ENCODE results near the gene CRYAB.
"Not testable (repeated sequence)": the region's sequence is repeated elsewhere in the genome, so short reads cannot be mapped to it uniquely, and the experiment has no call there.

CRYAB gene

GRCh38 chr11:111933176-111933575, 21.6 kb upstream of the CRYAB start:
- not testable (repeated sequence) for H3K9me3 ChIP-seq (ENCODE audit: control insufficient read depth in 1 of 2, low read length in 2 of 2); H3K36me3 ChIP-seq (ENCODE audit: control insufficient read depth in 1 of 2, insufficient read depth in 2 of 2, low read length in 2 of 2); H3K27me3 ChIP-seq (ENCODE audit: low read depth, low read length); H3K27ac ChIP-seq (ENCODE audit: low read length); H3K4me3 ChIP-seq (ENCODE audit: low read depth in 1 of 2, low read length in 2 of 2)
- peaks cover 10 to 23% of the 10 kb centered on the region in 2 donors for H3K4me1 ChIP-seq (ENCODE audit: control insufficient read depth in 1 of 2, insufficient read depth in 2 of 2, low read length in 2 of 2)

GRCh38 chr11:111932611-111932950, 21.0 kb upstream of the CRYAB start:
- Histone ChIP-seq H3K4me3 (ENCODE audit: low read depth in 1 of 2, low read length in 2 of 2) (no peak overlapping the region), H3K4me1 (ENCODE audit: control insufficient read depth in 1 of 2, insufficient read depth in 2 of 2, low read length in 2 of 2) (peaks cover 10 to 21% of the 10 kb centered on the region in 2 donors), H3K9me3 (ENCODE audit: control insufficient read depth in 1 of 2, low read length in 2 of 2) (no peaks in the 10 kb centered on the region), H3K36me3 (ENCODE audit: control insufficient read depth in 1 of 2, insufficient read depth in 2 of 2, low read length in 2 of 2) (no peaks in the 10 kb centered on the region), H3K27me3 (ENCODE audit: low read depth, low read length) (no peaks in the 10 kb centered on the region), H3K27ac (ENCODE audit: low read length) (no peak overlapping the region)

- no peak overlapping the region for H3K27ac ChIP-seq (ENCODE audit: low read length)
- no peaks in the 10 kb centered on the region for H3K27me3 ChIP-seq (ENCODE audit: low read depth, low read length)
- H3K4me3 ChIP-seq (ENCODE audit: low read depth in 1 of 2, low read length in 2 of 2), result no peak overlapping the region
- H3K36me3 ChIP-seq (ENCODE audit: control insufficient read depth in 1 of 2, insufficient read depth in 2 of 2, low read length in 2 of 2), result no peaks in the 10 kb centered on the region
- H3K4me1 ChIP-seq (ENCODE audit: control insufficient read depth in 1 of 2, insufficient read depth in 2 of 2, low read length in 2 of 2), result peaks cover 8 to 28% of the 10 kb centered on the region in 2 donors
- no peaks in the 10 kb centered on the region for H3K9me3 ChIP-seq (ENCODE audit: control insufficient read depth in 1 of 2, low read length in 2 of 2)
These were observed 18.9 kb upstream of the CRYAB start for GRCh38 chr11:111930472-111930871.

GRCh38 chr11:111926505-111927391, 15.2 kb upstream of the CRYAB start:
- Histone ChIP-seq H3K36me3 (ENCODE audit: control insufficient read depth in 1 of 2, insufficient read depth in 2 of 2, low read length in 2 of 2) (peaks cover 0 to 10% of the 10 kb centered on the region in 2 donors), H3K27me3 (ENCODE audit: low read depth, low read length) (no peaks in the 10 kb centered on the region), H3K4me3 (ENCODE audit: low read depth in 1 of 2, low read length in 2 of 2) (peak overlapping the region; percentile 55 to 60), H3K27ac (ENCODE audit: low read length) (peak overlapping the region; percentile 79), H3K4me1 (ENCODE audit: control insufficient read depth in 1 of 2, insufficient read depth in 2 of 2, low read length in 2 of 2) (peaks cover 20 to 33% of the 10 kb centered on the region in 2 donors), H3K9me3 (ENCODE audit: control insufficient read depth in 1 of 2, low read length in 2 of 2) (no peaks in the 10 kb centered on the region)

- Histone ChIP-seq H3K9me3 (ENCODE audit: control insufficient read depth in 1 of 2, low read length in 2 of 2) (no peaks in the 10 kb centered on the region), H3K4me3 (ENCODE audit: low read depth in 1 of 2, low read length in 2 of 2) (peak overlapping the region; percentile 38 to 55), H3K27me3 (ENCODE audit: low read depth, low read length) (no peaks in the 10 kb centered on the region), H3K36me3 (ENCODE audit: control insufficient read depth in 1 of 2, insufficient read depth in 2 of 2, low read length in 2 of 2) (peaks cover 0 to 10% of the 10 kb centered on the region in 2 donors), H3K4me1 (ENCODE audit: control insufficient read depth in 1 of 2, insufficient read depth in 2 of 2, low read length in 2 of 2) (peaks cover 20 to 33% of the 10 kb centered on the region in 2 donors), H3K27ac (ENCODE audit: low read length) (peak overlapping the region; percentile 78)
These were observed 14.4 kb upstream of the CRYAB start for GRCh38 chr11:111925953-111926352.

GRCh38 chr11:111923951-111924350, 12.4 kb upstream of the CRYAB start:
- H3K27me3 ChIP-seq (ENCODE audit: low read depth, low read length), result no peaks in the 10 kb centered on the region
- H3K4me1 ChIP-seq (ENCODE audit: control insufficient read depth in 1 of 2, insufficient read depth in 2 of 2, low read length in 2 of 2), result peaks cover 20 to 33% of the 10 kb centered on the region in 2 donors
- no peak overlapping the region for H3K4me3 ChIP-seq (ENCODE audit: low read depth in 1 of 2, low read length in 2 of 2)
- H3K9me3 ChIP-seq (ENCODE audit: control insufficient read depth in 1 of 2, low read length in 2 of 2), result no peaks in the 10 kb centered on the region
- H3K36me3 ChIP-seq (ENCODE audit: control insufficient read depth in 1 of 2, insufficient read depth in 2 of 2, low read length in 2 of 2), result peaks cover 0 to 10% of the 10 kb centered on the region in 2 donors
- H3K27ac ChIP-seq (ENCODE audit: low read length), result peak overlapping the region; percentile 92

GRCh38 chr11:111923351-111923788, 11.8 kb upstream of the CRYAB start:
- H3K27me3 ChIP-seq (ENCODE audit: low read depth, low read length), result no peaks in the 10 kb centered on the region
- peak overlapping the region; percentile 92 for H3K27ac ChIP-seq (ENCODE audit: low read length)
- no peak overlapping the region for H3K4me3 ChIP-seq (ENCODE audit: low read depth in 1 of 2, low read length in 2 of 2)
- H3K9me3 ChIP-seq (ENCODE audit: control insufficient read depth in 1 of 2, low read length in 2 of 2), result no peaks in the 10 kb centered on the region
- peaks cover 20 to 33% of the 10 kb centered on the region in 2 donors for H3K4me1 ChIP-seq (ENCODE audit: control insufficient read depth in 1 of 2, insufficient read depth in 2 of 2, low read length in 2 of 2)
- peaks cover 0 to 10% of the 10 kb centered on the region in 2 donors for H3K36me3 ChIP-seq (ENCODE audit: control insufficient read depth in 1 of 2, insufficient read depth in 2 of 2, low read length in 2 of 2)

- H3K4me1 ChIP-seq (ENCODE audit: control insufficient read depth in 1 of 2, insufficient read depth in 2 of 2, low read length in 2 of 2), result peaks cover 20 to 32% of the 10 kb centered on the region in 2 donors
- peaks cover 0 to 10% of the 10 kb centered on the region in 2 donors for H3K36me3 ChIP-seq (ENCODE audit: control insufficient read depth in 1 of 2, insufficient read depth in 2 of 2, low read length in 2 of 2)
- no peaks in the 10 kb centered on the region for H3K9me3 ChIP-seq (ENCODE audit: control insufficient read depth in 1 of 2, low read length in 2 of 2)
- no peaks in the 10 kb centered on the region for H3K27me3 ChIP-seq (ENCODE audit: low read depth, low read length)
- peak overlapping the region; percentile 92 for H3K27ac ChIP-seq (ENCODE audit: low read length)
- no peak overlapping the region for H3K4me3 ChIP-seq (ENCODE audit: low read depth in 1 of 2, low read length in 2 of 2)
These were observed 11.2 kb upstream of the CRYAB start for GRCh38 chr11:111922803-111923202.

GRCh38 chr11:111921541-111922230, 10.1 kb upstream of the CRYAB start:
- Histone ChIP-seq H3K27ac (ENCODE audit: low read length) (no peak overlapping the region), H3K27me3 (ENCODE audit: low read depth, low read length) (no peaks in the 10 kb centered on the region), H3K9me3 (ENCODE audit: control insufficient read depth in 1 of 2, low read length in 2 of 2) (no peaks in the 10 kb centered on the region), H3K36me3 (ENCODE audit: control insufficient read depth in 1 of 2, insufficient read depth in 2 of 2, low read length in 2 of 2) (peaks cover 0 to 10% of the 10 kb centered on the region in 2 donors), H3K4me3 (ENCODE audit: low read depth in 1 of 2, low read length in 2 of 2) (no peak overlapping the region), H3K4me1 (ENCODE audit: control insufficient read depth in 1 of 2, insufficient read depth in 2 of 2, low read length in 2 of 2) (peaks cover 20 to 25% of the 10 kb centered on the region in 2 donors)

GRCh38 chr11:111920908-111921307, 9.3 kb upstream of the CRYAB start:
- H3K9me3 ChIP-seq (ENCODE audit: control insufficient read depth in 1 of 2, low read length in 2 of 2), result no peaks in the 10 kb centered on the region
- H3K36me3 ChIP-seq (ENCODE audit: control insufficient read depth in 1 of 2, insufficient read depth in 2 of 2, low read length in 2 of 2), result peaks cover 0 to 10% of the 10 kb centered on the region in 2 donors
- H3K4me3 ChIP-seq (ENCODE audit: low read depth in 1 of 2, low read length in 2 of 2), result no peak overlapping the region
- H3K27ac ChIP-seq (ENCODE audit: low read length), result no peak overlapping the region
- H3K4me1 ChIP-seq (ENCODE audit: control insufficient read depth in 1 of 2, insufficient read depth in 2 of 2, low read length in 2 of 2), result peaks cover 14 to 18% of the 10 kb centered on the region in 2 donors
- no peaks in the 10 kb centered on the region for H3K27me3 ChIP-seq (ENCODE audit: low read depth, low read length)

Measured in muscle layer of duodenum (tissue), 2 donors.